GM23248 (cell line): Measurements from ENCODE around the gene CCDC18.

Experiments
- EZH2 ChIP-seq: fragments of 200-600 bp; sonication (generic); IDR thresholded peaks from 2 replicates; pipeline ENCODE4 v1.6.1; 2018; ENCODE audit warnings: antibody characterized with exemption, mild to moderate bottlenecking; ENCODE audit not compliant: insufficient read depth, poor library complexity, severe bottlenecking
- EZH2phosphoT487 ChIP-seq: fragments of 200-600 bp; sonication (generic); IDR thresholded peaks from 2 replicates; pipeline ENCODE4 v1.6.1; 2018; ENCODE audit warnings: antibody characterized with exemption, moderate library complexity, mild to moderate bottlenecking, low read depth; ENCODE audit not compliant: insufficient read depth

DNA sequence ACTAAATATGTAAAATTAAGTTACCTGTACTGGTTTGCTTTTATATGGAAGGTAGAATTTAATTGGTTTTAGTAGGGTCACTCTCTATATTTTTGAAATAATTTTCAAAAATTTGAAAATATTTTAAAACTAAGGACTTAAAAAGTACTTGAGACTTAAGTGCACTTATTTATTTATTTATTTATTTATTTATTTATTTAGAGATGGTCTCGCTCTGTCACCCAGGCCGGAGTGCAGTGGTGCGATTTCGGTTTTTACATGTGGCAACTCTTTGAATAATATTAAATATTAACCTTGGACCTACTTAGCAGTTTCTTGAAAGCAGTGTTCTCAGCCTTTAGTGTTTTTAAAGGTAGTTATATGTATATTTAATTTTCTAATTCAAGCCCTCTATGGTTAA lies 36.8 kb upstream of the CCDC18 start:
- TF ChIP-seq EZH2 (no peak), EZH2phosphoT487 (no peak)
